Measurements from ENCODE around the gene BTBD9.

GRCh38 chr6:38432479-38432878 lies 207.2 kb downstream of the BTBD9 start:
- TF ChIP-seq CTCF (IDR thresholded peaks at IDR 0.05) (no peak), POLR2A (IDR thresholded peaks at IDR 0.05) (no peak)
